Left lung (tissue), 10 donors: ENCODE measurements around the gene LACTB. TPM values are rescaled to one million over a fixed set of nuclear protein-coding genes. Genes with fewer than 3 reads are reported as not detected.

Source experiments
- ATAC-seq: fragments of 200-7000 bp; cut with Tn5 transposase; one replicate; pipeline ENCODE4 v1.9.1; 2020; ENCODE audit warnings: moderate library complexity
- DNase-seq, 4 donors: peaks; one replicate each; pipeline ENCODE4 v3.0.0-alpha.2; 2013 to 2020
- H3K27ac ChIP-seq, 2 donors: fragments of 200-600 bp; sonication (generic) in 1 of 2; one replicate each; pipeline versions ENCODE4 v1.5.0 to v1.8.0; 2020 to 2021
- H3K27me3 ChIP-seq, 2 donors: fragments of 200-600 bp; sonication (generic) in 1 of 2; one replicate each; pipeline versions ENCODE4 v1.5.0 to v1.8.0; 2020 to 2021
- H3K36me3 ChIP-seq, 2 donors: fragments of 200-600 bp; sonication (generic) in 1 of 2; one replicate each; pipeline versions ENCODE4 v1.5.0 to v1.8.0; 2020 to 2021
- H3K4me1 ChIP-seq, 2 donors: fragments of 200-600 bp; one replicate each; pipeline ENCODE4 v1.8.0; 2021
- H3K4me3 ChIP-seq, 2 donors: fragments of 200-600 bp; sonication (generic) in 1 of 2; one replicate each; pipeline versions ENCODE4 v1.5.0 to v1.8.0; 2020 to 2021; ENCODE audit warnings: mild to moderate bottlenecking in 1 of 2
- H3K9me3 ChIP-seq, 2 donors: fragments of 200-600 bp; sonication (generic) in 1 of 2; one replicate each; pipeline versions ENCODE4 v1.5.0 to v1.8.0; 2020 to 2021
- CTCF ChIP-seq, 2 donors: fragments of 200-600 bp; sonication (generic) in 1 of 2; IDR thresholded peaks; one replicate each; pipeline versions ENCODE4 v1.5.0 to v1.8.0; 2021; ENCODE audit warnings: antibody characterized with exemption in 2 of 2
- intact Hi-C, 2 donors: fragments of 100-400 bp; cut with DNase I; formaldehyde crosslinking; loops; one replicate each; pipeline versions ENCODE4 v1.11.2 to v1.14.2; 2022
- polyA plus RNA-seq, 6 donors: library from polyadenylated mRNA; unstranded; fragments of 120-200 nt; gene quantifications; one replicate each; pipeline ENCODE4 v1.2.1, GENCODE V29; 2013; ENCODE audit not compliant: insufficient read length in 6 of 6
- total RNA-seq, 2 donors: library from RNA; stranded (reverse); fragmentation: NEBNext Ultra II Directional; extraction: Animal tissue kit (Norgen Biotek cat#: 25700); gene quantifications; one replicate each; pipeline ENCODE4 v1.2.1, GENCODE V29; 2021
- donor health status: DM: no; HTN: yes; CAD: no.
- donor health status: DM: no; HTN: no; CAD: no.

LACTB gene
- total and polyA plus RNA-seq, 8 donors = 17.9 to 41.8 (median 19.9) TPM

DNA sequence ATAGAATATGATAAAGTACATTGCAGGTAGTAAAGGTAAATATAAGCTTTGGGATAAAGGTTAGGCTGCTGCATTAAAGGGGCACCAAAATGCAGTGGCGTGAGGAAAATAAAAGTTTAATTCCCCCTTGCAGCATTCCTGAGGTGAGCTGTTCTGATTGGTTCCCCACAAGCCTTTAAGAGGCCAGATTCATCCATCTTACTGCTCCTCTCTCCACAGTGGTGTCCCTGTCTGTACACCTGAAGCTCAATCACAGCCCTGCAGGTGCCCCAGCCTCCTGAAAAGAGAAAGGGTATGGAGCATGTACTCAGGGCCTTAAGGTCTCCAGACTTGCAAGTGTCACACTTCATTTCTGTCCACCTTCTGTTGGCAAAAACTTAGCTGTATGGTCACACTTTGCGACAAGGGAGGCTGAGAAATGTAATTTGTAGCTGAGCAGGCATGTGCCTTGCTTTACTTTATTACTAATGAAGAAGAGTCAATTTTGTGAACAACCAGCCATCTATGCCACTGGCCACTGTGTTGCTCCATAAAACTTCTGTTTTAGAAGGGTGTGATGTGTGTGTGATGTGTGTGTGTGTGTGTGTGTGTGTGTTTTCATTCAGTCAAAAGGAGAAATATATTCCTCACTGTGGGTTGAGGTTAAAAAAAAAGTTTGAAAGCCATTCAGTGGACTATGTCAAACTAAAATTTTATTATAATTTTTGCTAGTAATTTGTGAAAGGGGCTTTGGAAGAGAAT, 12.8 kb downstream of the LACTB start:
- intact Hi-C loops = no loop called here
- peaks cover 0 to 32% of the 10 kb centered on the region in 2 donors for H3K36me3 ChIP-seq
- peaks cover 4 to 43% of the 10 kb centered on the region in 2 donors for H3K4me1 ChIP-seq
- TF ChIP-seq CTCF (IDR thresholded peaks at IDR 0.05) = no peak
- H3K27me3 ChIP-seq = no peaks in the 10 kb centered on the region
- H3K4me3 ChIP-seq = no peak overlapping the region
- DNase-seq = no peak
- peak overlapping the region; percentile 64 to 85 for H3K27ac ChIP-seq
- ATAC-seq = peak; percentile 36
- no peaks in the 10 kb centered on the region for H3K9me3 ChIP-seq

- peaks cover 0 to 23% of the 10 kb centered on the region in 2 donors for H3K36me3 ChIP-seq
- H3K27me3 ChIP-seq = no peaks in the 10 kb centered on the region
- H3K9me3 ChIP-seq = no peaks in the 10 kb centered on the region
- TF ChIP-seq CTCF (IDR thresholded peaks at IDR 0.05) = no peak
- peak overlapping the region; percentile 64 to 85 for H3K27ac ChIP-seq
- H3K4me3 ChIP-seq = no peak overlapping the region
- intact Hi-C loops = no loop called here
- ATAC-seq (no peak), DNase-seq (no peak)
- peaks cover 4 to 43% of the 10 kb centered on the region in 2 donors for H3K4me1 ChIP-seq
Observed at GRCh38 chr15:63135281-63135680, 13.6 kb downstream of the LACTB start.

GRCh38 chr15:63135804-63136203, 14.1 kb downstream of the LACTB start:
- Histone ChIP-seq H3K9me3 (no peaks in the 10 kb centered on the region), H3K27me3 (no peaks in the 10 kb centered on the region), H3K4me3 (no peak overlapping the region), H3K36me3 (peaks cover 0 to 21% of the 10 kb centered on the region in 2 donors), H3K4me1 (peaks cover 4 to 43% of the 10 kb centered on the region in 2 donors), H3K27ac (peak overlapping the region; percentile 64 to 85)
- ATAC-seq = peak; percentile 67
- intact Hi-C loops = no loop called here
- no peak for TF ChIP-seq CTCF (IDR thresholded peaks at IDR 0.05)
- DNase-seq = no peak

DNA sequence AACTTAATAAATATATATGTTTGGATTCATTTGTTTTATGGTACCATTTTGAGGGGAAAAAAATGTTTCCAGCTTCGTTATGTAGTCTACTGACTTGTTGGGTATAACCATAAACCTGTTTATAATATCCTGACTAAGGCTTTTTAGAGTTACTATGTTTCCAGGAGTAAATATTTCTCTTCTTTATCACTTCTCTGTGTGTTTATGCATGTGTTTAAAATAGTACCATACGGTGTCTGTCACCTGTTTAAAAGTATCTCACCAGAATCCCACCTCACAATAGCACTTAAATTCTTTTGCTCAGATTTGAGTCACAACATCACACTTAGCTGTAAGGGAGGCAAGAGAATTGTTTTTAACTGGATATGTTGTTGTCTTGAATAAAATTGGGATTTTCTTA, 15.1 kb downstream of the LACTB start:
- intact Hi-C loops = no loop called here
- no peak for ATAC-seq
- no peak for TF ChIP-seq CTCF (IDR thresholded peaks at IDR 0.05)
- Histone ChIP-seq H3K27ac (peak overlapping the region; percentile 64 to 85), H3K9me3 (no peaks in the 10 kb centered on the region), H3K4me1 (peaks cover 4 to 43% of the 10 kb centered on the region in 2 donors), H3K4me3 (no peak overlapping the region), H3K36me3 (peaks cover 0 to 21% of the 10 kb centered on the region in 2 donors), H3K27me3 (no peaks in the 10 kb centered on the region)
- no peak for DNase-seq

- intact Hi-C loops = no loop called here
- ATAC-seq = no peak
Observed at GRCh38 chr15:63140936-63141335, 19.3 kb downstream of the LACTB start.

More at GRCh38 chr15:63140936-63141335, 19.3 kb downstream of the LACTB start:
- Histone ChIP-seq H3K4me3 (no peak overlapping the region), H3K27me3 (no peaks in the 10 kb centered on the region), H3K27ac (no peak overlapping the region), H3K4me1 (peaks cover 0 to 12% of the 10 kb centered on the region in 2 donors), H3K9me3 (no peaks in the 10 kb centered on the region), H3K36me3 (peaks cover 0 to 42% of the 10 kb centered on the region in 2 donors)
- no peak for TF ChIP-seq CTCF (IDR thresholded peaks at IDR 0.05)
- DNase-seq = no peak
